ENCODE data around the gene SCIN. TPM values are rescaled to one million over a fixed set of nuclear protein-coding genes. Genes with fewer than 3 reads are reported as not detected.
"Not testable (repeated sequence)": the region's sequence is repeated elsewhere in the genome, so short reads cannot be mapped to it uniquely, and the experiment has no call there.

Gene SCIN
- total RNA-seq, 2 experiments from 2014 or later, result not detected

DNA sequence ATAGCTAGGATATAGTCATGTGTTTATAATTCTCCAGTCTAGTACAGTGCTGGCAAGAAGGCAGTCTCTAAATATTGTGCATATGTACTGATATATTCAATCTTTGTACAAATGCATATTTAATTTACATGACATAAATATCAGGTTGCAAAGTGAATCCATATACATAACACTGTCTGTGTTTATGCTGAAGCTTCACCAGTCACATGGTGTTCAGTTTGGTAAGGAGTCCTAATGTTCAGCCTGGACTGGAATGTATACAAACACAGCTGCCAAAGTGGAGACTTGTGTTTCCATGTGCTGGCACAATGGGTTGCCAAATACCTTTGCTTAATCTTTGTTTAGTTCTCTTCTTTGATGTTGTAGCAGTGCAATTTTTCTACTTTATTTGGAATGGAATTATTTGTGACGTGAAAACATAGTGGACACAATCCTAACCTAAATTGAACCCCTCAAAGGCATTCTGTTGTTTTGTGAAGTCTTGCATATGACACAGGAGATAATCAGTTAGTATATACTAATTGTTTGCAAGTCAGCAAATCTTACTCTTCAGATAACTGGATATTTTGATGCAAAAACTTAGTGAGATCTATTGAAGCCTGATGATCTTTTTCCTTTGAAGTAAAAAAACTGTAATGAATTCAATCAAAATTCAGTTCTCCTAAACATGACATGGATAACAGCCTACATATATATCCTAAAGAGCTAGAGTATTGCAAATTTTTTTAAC, 99.6 kb downstream of the SCIN start:
- ChIA-PET POLR2A (no interaction called here), CTCF (no interaction called here)
- Mint-ChIP-seq H3K27ac (no peak overlapping the region), H3K27me3 (no peaks in the 10 kb centered on the region), H3K4me1 (ENCODE audit: low read depth) (peaks cover 5% of the 10 kb centered on the region), H3K36me3 (ENCODE audit: low read depth) (no peaks in the 10 kb centered on the region), H3K9me3 (no peaks in the 10 kb centered on the region), H3K4me3 (no peak overlapping the region)
- intact Hi-C loops (cut with micrococcal nuclease), result no loop called here
- DNase-seq (no peak), ATAC-seq (no peak)
- TF ChIP-seq, protein P1, sequence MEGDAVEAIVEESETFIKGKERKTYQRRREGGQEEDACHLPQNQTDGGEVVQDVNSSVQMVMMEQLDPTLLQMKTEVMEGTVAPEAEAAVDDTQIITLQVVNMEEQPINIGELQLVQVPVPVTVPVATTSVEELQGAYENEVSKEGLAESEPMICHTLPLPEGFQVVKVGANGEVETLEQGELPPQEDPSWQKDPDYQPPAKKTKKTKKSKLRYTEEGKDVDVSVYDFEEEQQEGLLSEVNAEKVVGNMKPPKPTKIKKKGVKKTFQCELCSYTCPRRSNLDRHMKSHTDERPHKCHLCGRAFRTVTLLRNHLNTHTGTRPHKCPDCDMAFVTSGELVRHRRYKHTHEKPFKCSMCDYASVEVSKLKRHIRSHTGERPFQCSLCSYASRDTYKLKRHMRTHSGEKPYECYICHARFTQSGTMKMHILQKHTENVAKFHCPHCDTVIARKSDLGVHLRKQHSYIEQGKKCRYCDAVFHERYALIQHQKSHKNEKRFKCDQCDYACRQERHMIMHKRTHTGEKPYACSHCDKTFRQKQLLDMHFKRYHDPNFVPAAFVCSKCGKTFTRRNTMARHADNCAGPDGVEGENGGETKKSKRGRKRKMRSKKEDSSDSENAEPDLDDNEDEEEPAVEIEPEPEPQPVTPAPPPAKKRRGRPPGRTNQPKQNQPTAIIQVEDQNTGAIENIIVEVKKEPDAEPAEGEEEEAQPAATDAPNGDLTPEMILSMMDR (IDR thresholded peaks at IDR 0.05), result no peak

DNA sequence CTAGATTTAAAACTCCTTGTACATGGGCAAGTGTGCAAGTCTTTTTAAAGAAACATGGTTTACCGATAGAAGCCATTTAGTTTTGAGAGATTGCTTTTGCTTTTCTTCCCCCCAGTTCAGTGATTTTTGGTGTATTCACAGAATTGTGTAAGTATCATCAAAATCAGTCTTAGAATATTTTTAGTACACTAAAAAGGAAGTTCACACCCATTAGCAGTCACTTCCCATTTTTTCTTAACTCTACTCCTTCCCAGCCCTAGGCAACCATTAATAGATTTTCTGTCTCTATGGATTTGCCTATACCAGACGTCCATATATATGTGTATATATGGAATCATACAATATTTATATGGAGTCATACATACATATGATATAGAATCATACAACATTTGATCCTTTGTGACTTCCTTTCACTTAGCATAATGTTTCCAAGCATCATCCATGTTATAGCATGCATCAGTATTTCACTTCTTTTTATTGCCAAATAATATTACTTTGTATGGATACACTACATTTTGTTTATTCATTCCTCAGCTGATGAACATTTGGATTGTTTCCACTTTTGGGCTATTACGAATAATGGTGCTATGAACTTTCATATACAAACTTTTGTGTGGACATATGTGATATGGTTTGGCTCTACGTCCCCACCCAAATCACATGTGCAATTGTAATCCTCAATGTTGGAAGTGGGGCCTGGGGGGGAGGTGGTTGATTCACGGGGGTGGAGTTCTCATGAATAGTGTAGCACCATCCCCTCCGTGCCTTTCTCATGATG, 100.4 kb downstream of the SCIN start:
- no peaks in the 10 kb centered on the region for H3K36me3 Mint-ChIP-seq (ENCODE audit: low read depth)
- H3K4me3 Mint-ChIP-seq, result no peak overlapping the region
- ATAC-seq (no peak), DNase-seq (no peak)
- intact Hi-C loops (cut with micrococcal nuclease), result no loop called here
- H3K9me3 Mint-ChIP-seq, result no peaks in the 10 kb centered on the region
- TF ChIP-seq, protein P1 (IDR thresholded peaks at IDR 0.05), result no peak
- no peak overlapping the region for H3K27ac Mint-ChIP-seq
- H3K27me3 Mint-ChIP-seq, result no peaks in the 10 kb centered on the region
- peaks cover 7% of the 10 kb centered on the region for H3K4me1 Mint-ChIP-seq (ENCODE audit: low read depth)
- CTCF ChIA-PET, result no interaction called here
- POLR2A ChIA-PET, result no interaction called here

DNA sequence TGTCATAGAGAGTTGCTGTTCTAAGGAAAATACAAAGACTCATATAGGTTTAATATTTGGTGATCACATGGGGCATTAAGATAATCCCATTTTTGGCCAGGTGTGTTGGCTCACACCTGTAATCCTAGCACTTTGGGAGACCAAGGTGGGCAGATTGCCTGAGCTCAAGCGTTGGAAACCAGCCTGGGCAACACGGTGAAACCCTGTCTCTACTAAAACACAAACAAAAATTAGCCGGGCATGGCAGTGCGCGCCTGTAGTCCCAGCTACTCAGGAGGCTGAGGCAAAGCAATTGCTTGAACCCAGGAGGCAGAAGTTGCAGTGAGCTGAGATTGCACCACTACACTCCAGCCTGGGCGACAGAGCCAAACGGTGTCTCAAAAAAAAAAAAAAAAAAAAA, 102.9 kb downstream of the SCIN start:
- DNase-seq; H3K36me3 Mint-ChIP-seq (ENCODE audit: low read depth); ATAC-seq; H3K4me1 Mint-ChIP-seq (ENCODE audit: low read depth); H3K27me3 Mint-ChIP-seq; POLR2A ChIA-PET; CTCF ChIA-PET; H3K9me3 Mint-ChIP-seq; intact Hi-C loops (cut with micrococcal nuclease); H3K27ac Mint-ChIP-seq; H3K4me3 Mint-ChIP-seq: not testable (repeated sequence)

DNA sequence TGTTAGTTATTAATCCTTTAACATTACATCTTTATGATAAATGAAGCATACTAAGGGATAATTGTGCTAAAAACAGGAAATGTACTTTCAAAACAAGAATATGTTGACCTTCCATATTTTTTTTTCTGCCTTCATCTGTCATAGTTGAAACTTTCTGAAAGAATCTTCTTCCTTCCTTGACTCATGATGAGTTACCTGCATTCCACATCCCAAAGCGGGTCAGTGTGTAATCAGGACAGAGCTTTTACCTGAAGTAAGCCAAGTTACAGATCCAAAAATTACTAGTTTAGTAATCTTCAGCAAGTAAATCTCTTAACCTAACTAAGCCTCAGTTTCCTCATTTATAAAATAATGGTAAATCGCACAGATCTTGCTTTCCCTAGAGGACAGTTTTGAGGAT, 103.5 kb downstream of the SCIN start:
- Mint-ChIP-seq H3K27me3 (no peaks in the 10 kb centered on the region), H3K27ac (no peak overlapping the region), H3K9me3 (no peaks in the 10 kb centered on the region), H3K36me3 (ENCODE audit: low read depth) (no peaks in the 10 kb centered on the region), H3K4me1 (ENCODE audit: low read depth) (peaks cover 7% of the 10 kb centered on the region), H3K4me3 (no peak overlapping the region)
- intact Hi-C loops (cut with micrococcal nuclease), result no loop called here
- ATAC-seq (no peak), DNase-seq (no peak)
- ChIA-PET CTCF (interaction anchor here (0.8 to 2.2 kb wide), 6 partner anchors 11 to 588 kb away, joined by 3 to 7 read pairs (median 3); no protein-coding TSS in a partner anchor), POLR2A (no interaction called here)
- TF ChIP-seq, protein P1 (IDR thresholded peaks at IDR 0.05), result no peak

DNA sequence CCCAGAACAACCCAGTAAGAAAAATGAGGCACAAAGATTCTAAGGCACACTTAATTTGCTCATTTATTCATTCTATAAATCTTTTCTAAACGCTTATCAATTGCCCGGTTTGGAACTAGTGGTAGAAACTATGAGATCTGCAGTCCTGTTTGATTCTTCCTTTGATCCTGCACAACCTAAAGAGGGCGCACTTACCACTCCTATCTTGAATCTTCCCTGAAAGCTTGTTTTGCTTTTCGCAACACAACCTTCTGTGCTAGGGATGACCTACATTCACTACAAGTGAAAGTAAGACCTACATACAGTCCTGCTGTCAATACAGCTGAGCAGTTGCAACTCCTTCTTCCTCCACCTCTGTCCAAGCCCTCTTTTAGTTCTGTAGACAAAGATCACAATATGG, 104.3 kb downstream of the SCIN start:
- Mint-ChIP-seq H3K4me3 (no peak overlapping the region), H3K4me1 (ENCODE audit: low read depth) (peaks cover 7% of the 10 kb centered on the region)

More for the DNA sequence above, 104.3 kb downstream of the SCIN start:
- POLR2A ChIA-PET, result no interaction called here
- DNase-seq (peak; percentile 52), ATAC-seq (peak; percentile 65)
- TF ChIP-seq, protein P1 (IDR thresholded peaks at IDR 0.05), result peak; percentile 60
- Mint-ChIP-seq H3K9me3 (no peaks in the 10 kb centered on the region), H3K36me3 (ENCODE audit: low read depth) (no peaks in the 10 kb centered on the region), H3K27ac (no peak overlapping the region), H3K27me3 (no peaks in the 10 kb centered on the region)
- CTCF ChIA-PET, result interaction anchor here (0.8 to 2.2 kb wide), 9 partner anchors 10 to 587 kb away, joined by 3 to 7 read pairs (median 3); no protein-coding TSS in a partner anchor
- intact Hi-C loops (cut with micrococcal nuclease), result no loop called here
